ENCODE results near the gene SLC2A11. TPM values are rescaled to one million over a fixed set of nuclear protein-coding genes. Genes with fewer than 3 reads are reported as not detected.

The SLC2A11 gene
- total RNA-seq, 2 experiments from 2014 or later: 16.4 to 50.2 TPM

GRCh38 chr22:23847310-23847920 is 10.3 kb upstream of the SLC2A11 start:
- H3K4me2 ChIP-seq (ENCODE audit: low read length): peak overlapping the region; percentile 76
- H3K27ac ChIP-seq (ENCODE audit: low read depth, low read length, poor library complexity, severe bottlenecking): peak overlapping the region; percentile 82
- ChIA-PET POLR2A (interaction anchor here (0.5 to 0.9 kb wide), 4 partner anchors 48 to 270 kb away, joined by 3 to 6 read pairs (median 4); no protein-coding TSS in a partner anchor), CTCF (ENCODE audit: unreplicated experiment) (interaction anchor here (0.6 kb wide), 2 partner anchors 48 to 317 kb away, joined by 3 to 4 read pairs; no protein-coding TSS in a partner anchor)
- H3K4me3 ChIP-seq (ENCODE audit: low read depth, low read length, poor library complexity, severe bottlenecking): peak overlapping the region; percentile 48
- no peaks in the 10 kb centered on the region for H3K36me3 ChIP-seq (ENCODE audit: insufficient read depth, low read length)
- TF ChIP-seq CTCF (conservative IDR thresholded peaks at IDR 0.05; ENCODE audit: low read length) (no peak), EZH2phosphoT487 (IDR thresholded peaks at IDR 0.05; ENCODE audit: borderline replicate concordance, low read depth, low read length) (no peak)
- 0 out of 2 replicates have a peak overlapping the region, but pooled peaks have one; percentile 29 for H2AFZ ChIP-seq (ENCODE audit: low read length)
- no TSS peak for BruUV-seq (replicated peaks)
- intact Hi-C loops (cut with micrococcal nuclease; ENCODE audit: unreplicated experiment): loop anchor here (5.0 kb wide), 2 partner anchors 95 to 220 kb away; partner anchors contain the start of genes VPREB3 and ZNF70
- H3K79me2 ChIP-seq (ENCODE audit: insufficient read depth, low read depth, low read length): no peaks in the 10 kb centered on the region
- DNase-seq (ENCODE audit: low spot score): no peak
- no peaks in the 10 kb centered on the region for H3K9me2 ChIP-seq (ENCODE audit: insufficient read depth, low read length)
- peaks cover 94% of the 10 kb centered on the region for H3K4me1 ChIP-seq (ENCODE audit: insufficient read depth, low read length, poor library complexity, severe bottlenecking)
- no peaks in the 10 kb centered on the region for H4K20me1 ChIP-seq (ENCODE audit: insufficient read depth, low read length)
- H3K9me3 ChIP-seq (ENCODE audit: low read length): no peaks in the 10 kb centered on the region

DNA sequence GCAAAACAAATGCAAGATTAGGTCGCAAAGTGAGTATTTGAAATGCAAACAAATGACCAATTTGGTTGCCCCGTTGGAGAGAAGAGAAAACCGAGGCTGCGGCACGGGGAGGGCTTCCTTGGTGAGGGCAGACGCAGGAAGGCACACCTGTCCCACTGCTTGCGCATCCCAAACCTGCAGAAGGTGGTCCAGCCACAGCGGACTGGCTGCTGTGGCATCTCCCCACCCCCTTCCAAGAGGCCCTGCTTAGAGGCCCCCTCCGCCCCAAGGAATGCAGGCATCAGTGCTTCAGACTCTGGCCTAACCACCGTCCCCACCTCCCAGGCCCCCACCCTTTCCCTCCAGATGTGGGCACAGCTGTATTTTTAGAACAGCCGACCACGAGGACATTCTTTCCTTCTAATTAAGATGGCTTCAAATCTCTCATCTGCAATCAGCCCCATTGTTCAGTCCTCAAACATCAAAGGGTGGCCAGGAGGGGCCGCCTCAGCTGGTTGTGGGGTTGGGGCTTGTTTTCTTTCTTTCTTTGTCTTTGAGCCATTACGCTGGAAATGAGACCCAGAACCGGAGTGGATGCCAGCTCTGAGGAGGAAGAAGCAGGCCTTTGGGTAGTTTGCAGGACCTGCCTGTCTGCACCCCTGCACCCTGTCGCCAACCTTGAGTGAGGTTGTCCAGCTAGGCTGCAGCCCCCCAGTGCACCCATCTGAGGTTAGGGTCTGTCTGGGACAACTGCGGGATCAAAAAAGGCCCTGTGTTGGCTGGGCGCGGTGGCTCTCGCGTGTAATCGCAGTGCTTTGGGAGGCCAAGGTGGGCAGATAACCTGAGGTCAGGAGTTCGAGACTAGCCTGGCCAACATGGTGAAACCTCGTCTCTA is 9.4 kb upstream of the SLC2A11 start:
- Histone ChIP-seq H3K4me1 (ENCODE audit: insufficient read depth, low read length, poor library complexity, severe bottlenecking) (peaks cover 85% of the 10 kb centered on the region), H3K4me2 (ENCODE audit: low read length) (peak overlapping the region; percentile 76), H3K9me3 (ENCODE audit: low read length) (no peaks in the 10 kb centered on the region), H3K27ac (ENCODE audit: low read depth, low read length, poor library complexity, severe bottlenecking) (peak overlapping the region; percentile 82), H3K79me2 (ENCODE audit: insufficient read depth, low read depth, low read length) (no peaks in the 10 kb centered on the region), H4K20me1 (ENCODE audit: insufficient read depth, low read length) (no peaks in the 10 kb centered on the region), H3K4me3 (ENCODE audit: low read depth, low read length, poor library complexity, severe bottlenecking) (peak overlapping the region; percentile 48), H3K36me3 (ENCODE audit: insufficient read depth, low read length) (no peaks in the 10 kb centered on the region), H2AFZ (ENCODE audit: low read length) (no peak overlapping the region), H3K9me2 (ENCODE audit: insufficient read depth, low read length) (no peaks in the 10 kb centered on the region)
- BruUV-seq (replicated peaks): no TSS peak
- intact Hi-C loops (cut with micrococcal nuclease; ENCODE audit: unreplicated experiment): loop anchor here (1.0 to 5.0 kb wide), 5 partner anchors 47 to 307 kb away; partner anchors contain the start of genes VPREB3 and ZNF70
- peak; percentile 83 for DNase-seq (ENCODE audit: low spot score)
- ChIA-PET CTCF (ENCODE audit: unreplicated experiment) (interaction anchor here (0.6 to 2.1 kb wide), 2 partner anchors 79 to 318 kb away, joined by 4 to 7 read pairs; no protein-coding TSS in a partner anchor), POLR2A (interaction anchor here (0.5 to 1.1 kb wide), 4 partner anchors 64 to 271 kb away, joined by 3 to 4 read pairs (median 4); no protein-coding TSS in a partner anchor)
- TF ChIP-seq CTCF (conservative IDR thresholded peaks at IDR 0.05; ENCODE audit: low read length) (0 out of 2 replicates have a peak, but pooled peaks have one; percentile 16), EZH2phosphoT487 (IDR thresholded peaks at IDR 0.05; ENCODE audit: borderline replicate concordance, low read depth, low read length) (no peak)

All from OCI-LY7 (cell line).